ENCODE data around the gene TTYH3. TPM values are rescaled to one million over a fixed set of nuclear protein-coding genes. Genes with fewer than 3 reads are reported as not detected.

The TTYH3 gene
- total RNA-seq, 1 experiment from 2014 or later: 20.9 TPM

- no TSS peak for BruUV-seq (replicated peaks)
Measured at GRCh38 chr7:2627258-2628129, 4.3 kb upstream of the TTYH3 start.

DNA sequence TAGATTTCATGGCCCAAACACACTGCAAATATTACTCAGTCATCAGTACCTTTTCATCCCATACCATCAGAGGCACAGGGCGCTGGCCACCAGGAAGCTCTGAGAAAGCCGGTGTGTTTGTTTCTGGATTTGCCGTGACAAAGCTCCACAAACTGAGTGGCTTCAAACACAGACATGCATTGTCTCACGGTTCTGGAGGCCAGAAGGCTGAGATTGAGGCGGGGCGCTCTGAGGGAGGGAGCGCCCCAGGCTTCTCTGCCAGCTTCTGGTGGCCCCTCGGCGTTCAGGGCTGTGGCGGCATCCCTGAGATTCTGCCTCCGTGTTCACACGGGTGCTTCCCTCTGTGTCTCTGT is 3.7 kb upstream of the TTYH3 start:
- no TSS peak for BruUV-seq (replicated peaks)
- TF ChIP-seq, protein P1, sequence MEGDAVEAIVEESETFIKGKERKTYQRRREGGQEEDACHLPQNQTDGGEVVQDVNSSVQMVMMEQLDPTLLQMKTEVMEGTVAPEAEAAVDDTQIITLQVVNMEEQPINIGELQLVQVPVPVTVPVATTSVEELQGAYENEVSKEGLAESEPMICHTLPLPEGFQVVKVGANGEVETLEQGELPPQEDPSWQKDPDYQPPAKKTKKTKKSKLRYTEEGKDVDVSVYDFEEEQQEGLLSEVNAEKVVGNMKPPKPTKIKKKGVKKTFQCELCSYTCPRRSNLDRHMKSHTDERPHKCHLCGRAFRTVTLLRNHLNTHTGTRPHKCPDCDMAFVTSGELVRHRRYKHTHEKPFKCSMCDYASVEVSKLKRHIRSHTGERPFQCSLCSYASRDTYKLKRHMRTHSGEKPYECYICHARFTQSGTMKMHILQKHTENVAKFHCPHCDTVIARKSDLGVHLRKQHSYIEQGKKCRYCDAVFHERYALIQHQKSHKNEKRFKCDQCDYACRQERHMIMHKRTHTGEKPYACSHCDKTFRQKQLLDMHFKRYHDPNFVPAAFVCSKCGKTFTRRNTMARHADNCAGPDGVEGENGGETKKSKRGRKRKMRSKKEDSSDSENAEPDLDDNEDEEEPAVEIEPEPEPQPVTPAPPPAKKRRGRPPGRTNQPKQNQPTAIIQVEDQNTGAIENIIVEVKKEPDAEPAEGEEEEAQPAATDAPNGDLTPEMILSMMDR (IDR thresholded peaks at IDR 0.05; ENCODE audit: unreplicated experiment): no peak
- no peaks in the 10 kb centered on the region for H3K9me3 Mint-ChIP-seq (ENCODE audit: unreplicated experiment)
- no peaks in the 10 kb centered on the region for H3K27me3 Mint-ChIP-seq (ENCODE audit: insufficient read depth, unreplicated experiment)
- intact Hi-C loops (cut with micrococcal nuclease): no loop called here
- no peak overlapping the region for H3K27ac Mint-ChIP-seq (ENCODE audit: low read depth, unreplicated experiment)
- ChIA-PET POLR2A (no interaction called here), CTCF (interaction anchor here (0.6 to 1.1 kb wide), 2 partner anchors 53 to 57 kb away, joined by 3 read pairs; no protein-coding TSS in a partner anchor)
- H3K4me1 Mint-ChIP-seq (ENCODE audit: insufficient read depth, unreplicated experiment): peaks cover 12% of the 10 kb centered on the region
- no peak for DNase-seq (ENCODE audit: unreplicated experiment)
- no peak overlapping the region for H3K4me3 Mint-ChIP-seq (ENCODE audit: unreplicated experiment)
- H3K36me3 Mint-ChIP-seq (ENCODE audit: insufficient read depth, unreplicated experiment): no peaks in the 10 kb centered on the region

More at GRCh38 chr7:2627258-2628129, 4.3 kb upstream of the TTYH3 start:
- Mint-ChIP-seq H3K27ac (ENCODE audit: low read depth, unreplicated experiment) (no peak overlapping the region), H3K36me3 (ENCODE audit: insufficient read depth, unreplicated experiment) (no peaks in the 10 kb centered on the region), H3K9me3 (ENCODE audit: unreplicated experiment) (no peaks in the 10 kb centered on the region), H3K4me1 (ENCODE audit: insufficient read depth, unreplicated experiment) (peaks cover 12% of the 10 kb centered on the region), H3K27me3 (ENCODE audit: insufficient read depth, unreplicated experiment) (no peaks in the 10 kb centered on the region), H3K4me3 (ENCODE audit: unreplicated experiment) (no peak overlapping the region)
- POLR2A ChIA-PET: no interaction called here
- no peak for DNase-seq (ENCODE audit: unreplicated experiment)
- TF ChIP-seq, protein P1 (IDR thresholded peaks at IDR 0.05; ENCODE audit: unreplicated experiment): no peak
- intact Hi-C loops (cut with micrococcal nuclease): no loop called here
- CTCF ChIA-PET: interaction anchor here (0.5 to 1.1 kb wide), 4 partner anchors 54 to 465 kb away, joined by 3 to 4 read pairs (median 3); no protein-coding TSS in a partner anchor

- no peaks in the 10 kb centered on the region for H3K9me3 Mint-ChIP-seq (ENCODE audit: unreplicated experiment)
- TF ChIP-seq, protein P1 (IDR thresholded peaks at IDR 0.05; ENCODE audit: unreplicated experiment): no peak
- intact Hi-C loops (cut with micrococcal nuclease): no loop called here
- no peak overlapping the region for H3K4me3 Mint-ChIP-seq (ENCODE audit: unreplicated experiment)
- peaks cover 15% of the 10 kb centered on the region for H3K4me1 Mint-ChIP-seq (ENCODE audit: insufficient read depth, unreplicated experiment)
- no peaks in the 10 kb centered on the region for H3K27me3 Mint-ChIP-seq (ENCODE audit: insufficient read depth, unreplicated experiment)
- BruUV-seq (replicated peaks): no TSS peak
- H3K36me3 Mint-ChIP-seq (ENCODE audit: insufficient read depth, unreplicated experiment): no peaks in the 10 kb centered on the region
- no peak overlapping the region for H3K27ac Mint-ChIP-seq (ENCODE audit: low read depth, unreplicated experiment)
- no peak for DNase-seq (ENCODE audit: unreplicated experiment)
- CTCF ChIA-PET: interaction anchor here (1.1 kb wide), 1 partner anchor 58 kb away, joined by 3 read pairs; no protein-coding TSS in a partner anchor
- POLR2A ChIA-PET: no interaction called here
Measured at GRCh38 chr7:2628891-2629290, 2.9 kb upstream of the TTYH3 start.

DNA sequence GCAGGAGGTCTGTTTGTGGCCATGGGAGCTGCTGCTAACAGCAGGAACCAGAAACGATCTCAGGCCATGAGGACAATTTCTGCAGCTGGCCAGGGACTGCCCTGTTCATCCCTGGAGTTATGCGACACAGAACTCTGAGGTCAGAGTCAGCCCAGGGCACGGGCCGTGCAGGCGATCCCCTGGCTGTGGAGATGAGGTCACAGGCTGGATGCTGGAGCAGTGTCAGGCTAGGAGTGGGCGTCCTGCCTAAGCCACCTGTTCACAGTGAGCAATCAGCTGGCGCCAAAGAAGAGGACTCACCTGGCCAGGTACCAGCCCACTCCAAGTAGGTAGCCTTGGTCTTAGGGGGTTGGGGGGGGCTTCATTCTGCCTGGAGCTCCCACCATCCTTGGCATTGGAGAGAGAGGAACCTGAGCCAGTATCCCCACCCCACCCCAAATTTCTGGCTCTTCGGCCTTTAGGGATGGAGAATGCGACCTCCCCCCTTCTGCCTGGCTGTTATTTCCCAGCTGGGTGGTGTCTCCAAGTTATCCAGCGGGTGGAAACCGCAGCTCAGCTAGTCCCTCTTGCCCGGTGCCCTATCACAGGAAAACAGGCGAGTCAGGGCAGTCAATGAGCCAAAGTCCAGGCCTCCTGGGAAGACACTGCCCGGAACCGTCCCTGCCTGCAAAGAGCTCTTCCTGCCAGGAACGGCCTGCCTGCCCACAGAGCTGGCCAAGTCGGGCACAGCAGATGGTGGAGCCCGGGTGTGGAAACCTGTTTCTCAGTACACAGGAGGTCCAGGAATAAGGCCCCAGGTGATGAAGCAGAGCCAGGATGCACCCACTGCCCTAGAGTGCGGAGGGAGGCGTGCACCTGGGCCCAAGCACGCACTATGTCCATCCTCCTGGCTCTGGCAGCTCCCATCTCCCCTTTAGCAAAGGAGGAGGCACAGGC is 1.8 kb upstream of the TTYH3 start:
- H3K27ac Mint-ChIP-seq (ENCODE audit: low read depth, unreplicated experiment): no peak overlapping the region
- H3K9me3 Mint-ChIP-seq (ENCODE audit: unreplicated experiment): no peaks in the 10 kb centered on the region
- ChIA-PET CTCF (interaction anchor here (0.8 kb wide), 1 partner anchor 161 kb away, joined by 3 read pairs; no protein-coding TSS in a partner anchor), POLR2A (interaction anchor here (0.7 kb wide), 1 partner anchor 37 kb away, joined by 3 read pairs; no protein-coding TSS in a partner anchor)
- no peak overlapping the region for H3K4me3 Mint-ChIP-seq (ENCODE audit: unreplicated experiment)
- H3K27me3 Mint-ChIP-seq (ENCODE audit: insufficient read depth, unreplicated experiment): no peaks in the 10 kb centered on the region
- intact Hi-C loops (cut with micrococcal nuclease): loop anchor here (5.0 kb wide), 1 partner anchor 73 kb away; the partner anchor contains the start of genes BRAT1 and IQCE
- no TSS peak for BruUV-seq (replicated peaks)
- H3K36me3 Mint-ChIP-seq (ENCODE audit: insufficient read depth, unreplicated experiment): no peaks in the 10 kb centered on the region
- H3K4me1 Mint-ChIP-seq (ENCODE audit: insufficient read depth, unreplicated experiment): peaks cover 14% of the 10 kb centered on the region
- DNase-seq (ENCODE audit: unreplicated experiment): no peak
- TF ChIP-seq, protein P1 (IDR thresholded peaks at IDR 0.05; ENCODE audit: unreplicated experiment): no peak

All from MCF 10A (cell line).